ENCODE results near the gene RASGRP1. TPM values are rescaled to one million over a fixed set of nuclear protein-coding genes. Genes with fewer than 3 reads are reported as not detected.
A peak's percentile ranks its signal among the peaks of the same experiment; 100 is the strongest.

RASGRP1 gene
- total and polyA plus RNA-seq, 10 of the 15 experiments (the other 5 are each of a cell fraction or from before 2014, with no cell fraction given): 5.6 to 234 (median 20.9) TPM

GRCh38 chr15:38560456-38560926 is 4.1 kb downstream of the RASGRP1 start:
- RAD21 ChIA-PET (ENCODE audit: unreplicated experiment): interaction anchor here (0.7 to 9.6 kb wide), 13 partner anchors 8 to 307 kb away, joined by 3 to 331 read pairs (median 5); no protein-coding TSS in a partner anchor
- ATAC-seq: peak; percentile 26
- WGBS (ENCODE audit: insufficient coverage, insufficient replicate concordance, low lambda C conversion rate, missing lambda C conversion rate): 2% methylated on average over 7 of the region's 7 CpGs
- intact Hi-C loops (cut with micrococcal nuclease; ENCODE audit: unreplicated experiment): loop anchor here (5.0 kb wide), 3 partner anchors 88 to 118 kb away; no protein-coding TSS in a partner anchor
- no peaks in the 10 kb centered on the region for H4K20me1 ChIP-seq (ENCODE audit: control insufficient read depth, insufficient read depth)
- BruUV-seq (replicated peaks): no TSS peak
- peak overlapping the region; percentile 1; the same call in 1 of the 2 replicates for H2AFZ ChIP-seq (ENCODE audit: control insufficient read depth, low read depth, low read length)
- H3K4me2 ChIP-seq (ENCODE audit: control insufficient read depth, insufficient read depth): peak overlapping the region; percentile 68
- H3K36me3 ChIP-seq (ENCODE audit: control insufficient read depth in 2 of 2, insufficient read depth in 2 of 2, low read length in 1 of 2): peaks cover 0 to 3% of the 10 kb centered on the region in 2 experiments; a peak in 1 of 4 replicates
- in situ Hi-C loops (cut with MboI): loop anchor here (5.0 kb wide), 1 partner anchor 127 kb away; no protein-coding TSS in a partner anchor
- H3K27ac ChIP-seq (ENCODE audit: control insufficient read depth, insufficient read depth): peak overlapping the region; percentile 72
- SMC1A ChIA-PET (ENCODE audit: uncharacterized antibody, unreplicated experiment): interaction anchor here (0.7 to 11.9 kb wide), 24 partner anchors 8 to 147 kb away, joined by 3 to 293 read pairs (median 6); partner anchors contain the start of gene FAM98B
- H3K9me3 ChIP-seq (replicated peaks; ENCODE audit: control insufficient read depth, insufficient read depth, low read length): no peaks in the 10 kb centered on the region
- peak overlapping the region; percentile 75 for H3K4me3 ChIP-seq
- peaks cover 64% of the 10 kb centered on the region for H3K4me1 ChIP-seq (ENCODE audit: control insufficient read depth, insufficient read depth, low read length)
- H3K79me2 ChIP-seq (ENCODE audit: control insufficient read depth, insufficient read depth, low read length): peaks cover 58% of the 10 kb centered on the region
- POLR2A ChIA-PET: interaction anchor here (1.1 to 6.3 kb wide), 16 partner anchors 8 to 132 kb away, joined by 3 to 84 read pairs (median 6); no protein-coding TSS in a partner anchor
- H3K27me3 ChIP-seq (replicated peaks in 1 of 2; ENCODE audit: control insufficient read depth in 2 of 2, insufficient read depth in 2 of 2, low read length in 1 of 2): no peaks in the 10 kb centered on the region
- FAIRE-seq: peak; percentile 80
- no peak for DNase-seq (ENCODE audit: low read depth, low spot score)
- H3K9ac ChIP-seq (ENCODE audit: control insufficient read depth, insufficient read depth, low read length): peak overlapping the region; percentile 36; the same call in 1 of the 2 replicates
- CTCF ChIA-PET: interaction anchor here (0.7 to 10.5 kb wide), 15 partner anchors 9 to 138 kb away, joined by 3 to 276 read pairs (median 6); partner anchors contain the start of gene FAM98B
- no peak for TF ChIP-seq ZZZ3 (IDR thresholded peaks at IDR 0.05; ENCODE audit: control insufficient read depth, insufficient read length, low read depth)
- TF ChIP-seq ETV6 (conservative IDR thresholded peaks at IDR 0.05 in 1 of 2, IDR thresholded peaks at IDR 0.05 in 1 of 2; ENCODE audit: borderline replicate concordance in 1 of 2, low read depth in 1 of 2): peak in 1 of 2 experiments; percentile 16; a peak in 1 of 4 replicates
- 0 out of 2 replicates have a peak, but pooled peaks have one; percentile 36 for TF ChIP-seq POLR2AphosphoS5 (IDR thresholded peaks at IDR 0.05; ENCODE audit: low read length)
- TF ChIP-seq FOXM1 (IDR thresholded peaks at IDR 0.05; ENCODE audit: low read depth, low read length): peak; percentile 77; the same call in 1 of the 2 replicates
- peak in 1 of 2 experiments; percentile 38; a peak in 1 of 4 replicates for TF ChIP-seq SRF (IDR thresholded peaks at IDR 0.05; ENCODE audit: low read depth in 2 of 2, low read length in 2 of 2)
- TF ChIP-seq CREB1 (IDR thresholded peaks at IDR 0.05; ENCODE audit: low read depth): peak; percentile 63
- TF ChIP-seq SIX5 (IDR thresholded peaks at IDR 0.05; ENCODE audit: low read depth, low read length, severe bottlenecking): no peak
- TF ChIP-seq SUZ12 (IDR thresholded peaks at IDR 0.05; ENCODE audit: unreplicated experiment): no peak
- no peak for TF ChIP-seq ESRRA (IDR thresholded peaks at IDR 0.05; ENCODE audit: low read length)
- peak; percentile 73 for TF ChIP-seq ATF7 (IDR thresholded peaks at IDR 0.05; ENCODE audit: low read depth)
- peak; percentile 82 for TF ChIP-seq EED (IDR thresholded peaks at IDR 0.05; ENCODE audit: low read depth)
- peak; percentile 44; the same call in 1 of the 2 replicates for TF ChIP-seq BCL11A (IDR thresholded peaks at IDR 0.05; ENCODE audit: low read depth, low read length)
- no peak for TF ChIP-seq ZNF384 (IDR thresholded peaks at IDR 0.05; ENCODE audit: borderline replicate concordance, low read depth, low read length)
- 0 out of 2 replicates have a peak, but pooled peaks have one; percentile 43 for TF ChIP-seq ZBED1 (IDR thresholded peaks at IDR 0.05; ENCODE audit: borderline replicate concordance)
- peak; percentile 81 for TF ChIP-seq CREM (IDR thresholded peaks at IDR 0.05; ENCODE audit: low read depth)
- no peak for TF ChIP-seq SMAD1 (IDR thresholded peaks at IDR 0.05; ENCODE audit: low read depth, partially characterized antibody)
- TF ChIP-seq EP300 (IDR thresholded peaks at IDR 0.05; ENCODE audit: borderline replicate concordance in 1 of 2, control insufficient read depth in 1 of 2, low read depth in 2 of 2, low read length in 2 of 2): peak in 1 of 2 experiments; percentile 38; a peak in 2 of 4 replicates
- TF ChIP-seq RUNX3 (IDR thresholded peaks at IDR 0.05; ENCODE audit: low read length): peak; percentile 64; the same call in 1 of the 2 replicates
- TF ChIP-seq JUNB (IDR thresholded peaks at IDR 0.05): peak; percentile 91
- TF ChIP-seq, protein P1, sequence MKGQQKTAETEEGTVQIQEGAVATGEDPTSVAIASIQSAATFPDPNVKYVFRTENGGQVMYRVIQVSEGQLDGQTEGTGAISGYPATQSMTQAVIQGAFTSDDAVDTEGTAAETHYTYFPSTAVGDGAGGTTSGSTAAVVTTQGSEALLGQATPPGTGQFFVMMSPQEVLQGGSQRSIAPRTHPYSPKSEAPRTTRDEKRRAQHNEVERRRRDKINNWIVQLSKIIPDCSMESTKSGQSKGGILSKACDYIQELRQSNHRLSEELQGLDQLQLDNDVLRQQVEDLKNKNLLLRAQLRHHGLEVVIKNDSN (IDR thresholded peaks at IDR 0.05; ENCODE audit: borderline replicate concordance, extremely low read length, insufficient read depth, low read depth, low read length): no peak
- 0 out of 2 replicates have a peak, but pooled peaks have one; percentile 42 for TF ChIP-seq CBX5 (IDR thresholded peaks at IDR 0.05; ENCODE audit: low read depth)
- peak; percentile 85 for TF ChIP-seq ATF2 (IDR thresholded peaks at IDR 0.05; ENCODE audit: low read length)
- TF ChIP-seq MEF2A (IDR thresholded peaks at IDR 0.05; ENCODE audit: insufficient read depth, low read depth, low read length): peak; percentile 62; the same call in 1 of the 2 replicates

All from GM12878 (cell line).